NCI-H226 (cell line): ENCODE measurements around the gene RECQL5.
"Not testable (repeated sequence)": the region's sequence is repeated elsewhere in the genome, so short reads cannot be mapped to it uniquely, and the experiment has no call there.

ENCODE experiments used
- DNase-seq: peaks from one replicate; pipeline ENCODE4 v3.0.0-alpha.2; 2015

The RECQL5 gene

DNA sequence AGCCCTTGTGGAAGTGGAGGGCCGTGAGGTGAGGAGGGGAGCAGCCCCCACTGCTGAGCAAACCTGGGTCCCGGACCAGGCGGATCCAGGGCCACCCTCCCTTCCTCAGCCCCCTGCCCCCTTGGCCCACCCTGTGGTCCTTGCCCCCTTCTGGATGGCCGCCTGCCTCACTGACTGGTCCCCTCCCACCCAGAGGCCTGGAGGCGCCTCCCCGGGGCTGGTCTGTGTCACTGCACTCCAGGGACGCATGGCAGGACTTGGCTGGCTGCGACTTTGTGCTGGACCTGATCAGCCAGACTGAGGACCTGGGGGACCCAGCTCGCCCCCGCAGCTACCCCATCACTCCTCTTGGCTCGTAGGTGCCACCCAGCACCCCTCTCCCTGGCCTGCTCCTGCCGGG lies 52.9 kb downstream of the RECQL5 start:
- no peak for DNase-seq

DNA sequence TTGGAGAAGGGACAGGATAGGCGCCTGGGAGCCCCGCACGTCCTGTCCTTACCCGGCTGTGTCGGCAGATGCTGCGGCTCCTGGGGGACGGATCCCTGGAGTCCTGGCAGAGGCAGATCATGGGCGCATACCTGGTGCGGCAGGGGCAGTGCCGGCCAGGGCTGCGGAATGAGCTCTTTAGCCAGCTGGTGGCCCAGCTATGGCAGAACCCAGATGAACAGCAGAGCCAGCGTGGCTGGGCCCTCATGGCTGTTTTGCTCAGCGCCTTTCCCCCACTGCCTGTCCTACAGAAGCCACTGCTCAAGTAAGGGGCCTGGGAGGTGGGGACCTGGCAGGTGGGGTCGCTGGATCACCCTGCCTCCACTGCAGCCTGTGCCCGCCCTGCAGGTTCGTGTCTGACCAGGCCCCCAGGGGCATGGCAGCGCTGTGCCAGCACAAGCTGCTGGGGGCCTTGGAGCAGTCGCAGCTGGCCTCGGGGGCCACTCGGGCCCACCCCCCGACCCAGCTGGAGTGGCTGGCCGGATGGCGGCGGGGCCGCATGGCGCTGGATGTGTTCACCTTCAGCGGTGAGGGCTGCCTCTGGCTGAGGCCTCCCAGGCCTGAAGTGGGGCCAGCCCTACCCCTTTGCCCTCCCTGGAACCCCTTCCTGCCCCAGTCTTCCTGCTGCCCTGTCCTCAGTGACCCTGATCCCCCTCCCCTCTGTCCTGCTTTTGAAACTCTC lies 53.9 kb downstream of the RECQL5 start:
- DNase-seq, result no peak

DNA sequence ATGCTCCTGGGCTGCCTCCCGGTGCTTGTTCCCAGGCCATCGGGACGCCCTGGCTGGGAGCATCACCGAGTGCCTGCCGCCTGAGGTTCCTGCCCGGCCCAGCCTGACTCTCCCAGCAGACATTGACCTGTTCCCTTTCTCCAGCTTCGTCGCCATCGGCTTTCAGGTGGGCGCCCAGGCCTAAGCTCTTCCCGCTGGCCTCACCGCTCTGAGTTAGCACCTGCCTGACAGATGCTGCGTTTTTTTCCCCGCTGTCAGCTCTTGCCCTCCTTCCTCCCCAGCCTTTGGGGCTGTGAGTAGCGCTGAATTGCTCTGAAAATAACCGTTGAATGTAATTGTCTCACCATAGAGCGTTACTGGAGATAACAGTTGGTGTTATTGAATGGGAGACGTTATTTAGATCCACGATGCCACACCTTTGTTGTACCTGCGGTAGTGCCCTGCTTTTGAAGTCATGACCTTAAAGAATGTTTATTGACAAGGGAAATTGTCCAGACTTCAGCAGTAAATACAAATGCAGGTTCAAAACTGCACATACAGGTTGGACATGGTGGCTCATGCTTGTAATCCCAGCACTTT lies 55.0 kb downstream of the RECQL5 start:
- no peak for DNase-seq

DNA sequence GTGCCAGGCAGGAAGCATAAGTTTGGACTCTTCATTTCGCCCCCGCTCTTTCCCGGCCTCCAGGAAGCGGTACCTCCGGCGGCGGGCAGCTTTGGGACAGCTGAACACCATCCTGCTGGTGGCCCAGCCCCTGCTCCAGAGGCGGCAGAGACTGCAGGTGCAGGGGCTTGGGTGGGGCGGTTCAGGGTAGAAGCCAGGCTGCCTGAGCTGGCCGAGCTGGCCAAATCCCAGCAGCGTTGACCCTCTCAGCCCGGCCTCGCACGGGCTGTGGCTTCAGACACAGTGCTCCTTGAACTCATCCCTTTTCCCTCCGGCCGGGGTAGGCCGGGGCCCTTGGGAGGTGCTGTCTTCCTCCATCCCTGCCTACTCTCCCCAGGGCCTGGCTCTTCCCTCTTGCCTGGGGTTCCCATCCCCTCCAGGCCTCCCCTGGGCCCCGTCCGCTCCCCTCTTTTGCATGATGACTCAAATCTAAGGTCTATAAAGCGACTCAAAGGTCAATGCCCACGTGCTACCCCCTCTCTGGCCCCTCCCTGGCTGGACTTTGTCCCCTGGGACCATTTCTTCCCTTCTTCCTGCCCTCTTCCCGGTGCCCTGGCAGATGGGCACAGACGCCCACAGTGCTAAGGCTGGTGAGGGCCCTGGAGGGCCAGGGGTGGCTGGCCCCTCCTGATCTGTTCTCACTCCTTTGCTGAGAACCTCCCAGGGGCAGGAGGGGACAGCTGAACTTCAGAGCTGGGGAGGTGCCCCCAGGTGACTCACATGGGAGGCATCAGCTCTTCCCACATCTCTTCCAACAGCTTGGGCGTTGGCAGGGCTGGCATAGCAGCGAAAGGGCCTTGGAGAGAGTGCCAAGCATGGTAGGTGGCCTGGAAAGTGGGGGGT lies 56.6 kb downstream of the RECQL5 start:
- no peak for DNase-seq

DNA sequence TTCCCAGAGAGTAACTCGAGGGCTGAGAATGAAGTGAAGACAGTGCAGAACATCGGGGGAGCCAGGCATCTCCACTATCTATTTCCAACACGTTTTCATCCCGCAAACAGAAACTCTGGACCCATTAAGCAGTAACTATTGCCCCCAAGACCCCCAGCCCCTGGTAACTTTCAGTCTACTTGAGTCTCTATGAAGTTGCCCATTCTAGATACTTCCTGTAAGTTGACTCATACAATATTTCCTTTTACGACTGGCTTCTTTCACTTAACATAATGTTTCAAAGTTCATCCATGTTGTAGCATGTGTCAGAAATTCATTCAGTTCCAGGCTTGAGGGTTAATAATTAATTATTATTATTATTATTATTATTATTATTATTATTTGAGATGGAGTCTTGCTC lies 59.9 kb downstream of the RECQL5 start:
- no peak for DNase-seq

DNA sequence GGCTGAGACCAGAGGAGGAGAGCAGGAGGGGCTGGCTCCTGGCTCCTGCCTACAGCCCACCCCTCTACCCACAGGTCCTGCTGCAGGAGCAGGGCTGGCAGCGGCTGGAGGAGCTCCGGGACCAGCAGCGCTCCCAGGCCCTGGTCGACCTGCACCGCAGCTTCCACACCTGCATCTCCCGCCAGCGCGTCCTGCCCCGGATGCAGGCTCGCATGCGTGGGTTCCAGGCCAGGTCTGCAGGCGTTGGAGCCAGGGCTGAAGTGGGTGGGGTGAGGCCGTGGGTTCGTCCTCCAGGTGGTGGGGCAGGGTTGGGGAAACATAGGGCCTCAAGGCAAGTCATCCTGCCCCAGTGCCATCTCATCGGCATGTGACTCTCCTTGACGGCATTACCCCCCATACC lies 61.2 kb downstream of the RECQL5 start:
- no peak for DNase-seq

DNA sequence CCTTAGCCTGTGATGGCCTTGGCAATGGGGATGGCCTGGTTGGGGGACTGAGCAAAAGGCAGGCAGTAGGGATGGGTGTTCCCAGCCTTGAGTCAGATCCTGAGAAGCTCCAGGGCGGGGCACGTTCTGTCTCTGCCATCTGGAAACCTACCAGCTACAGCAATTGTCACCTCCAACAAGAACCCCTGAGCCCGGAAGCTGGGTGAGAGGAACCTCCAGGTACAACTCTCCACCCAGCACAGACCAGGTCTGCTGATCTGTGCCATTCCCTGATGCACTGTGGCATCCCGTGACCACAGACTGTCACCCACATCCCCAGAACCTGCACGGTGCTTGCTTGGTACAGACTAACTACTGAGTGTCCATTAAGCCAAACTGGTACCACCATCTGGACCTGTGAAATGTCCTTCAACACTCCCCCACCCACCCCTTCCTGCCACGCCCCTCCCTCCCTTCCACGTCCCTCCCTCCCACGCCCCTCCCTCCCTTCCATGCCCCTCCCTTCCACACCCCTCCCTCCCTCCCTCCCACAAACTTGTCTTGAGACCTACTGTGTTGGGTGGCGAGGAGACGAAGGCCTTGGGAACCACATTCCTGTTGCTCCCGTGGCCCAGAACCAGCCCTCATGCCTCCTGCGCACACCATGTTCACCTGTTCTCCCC lies 62.8 kb downstream of the RECQL5 start:
- no peak for DNase-seq

DNA sequence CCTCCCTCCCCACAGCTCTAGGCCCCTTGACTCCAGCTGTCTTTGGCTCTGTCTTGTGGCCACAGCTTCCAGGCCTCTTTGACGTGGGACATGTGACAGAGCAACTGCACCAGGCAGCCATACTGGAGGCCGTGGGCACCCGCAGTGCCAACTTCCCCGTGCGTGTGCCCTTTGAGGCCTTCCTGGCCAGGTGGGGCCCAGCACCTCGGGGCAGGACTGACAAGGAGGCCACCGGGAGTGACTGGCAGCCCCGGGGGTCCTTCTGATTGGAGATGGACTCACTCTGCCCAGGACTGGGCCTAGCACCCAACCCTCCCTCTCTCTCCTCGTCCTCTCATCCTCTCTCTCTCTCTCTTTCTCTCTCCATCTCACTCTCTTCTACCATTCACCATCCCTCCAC lies 63.8 kb downstream of the RECQL5 start:
- no peak for DNase-seq

DNA sequence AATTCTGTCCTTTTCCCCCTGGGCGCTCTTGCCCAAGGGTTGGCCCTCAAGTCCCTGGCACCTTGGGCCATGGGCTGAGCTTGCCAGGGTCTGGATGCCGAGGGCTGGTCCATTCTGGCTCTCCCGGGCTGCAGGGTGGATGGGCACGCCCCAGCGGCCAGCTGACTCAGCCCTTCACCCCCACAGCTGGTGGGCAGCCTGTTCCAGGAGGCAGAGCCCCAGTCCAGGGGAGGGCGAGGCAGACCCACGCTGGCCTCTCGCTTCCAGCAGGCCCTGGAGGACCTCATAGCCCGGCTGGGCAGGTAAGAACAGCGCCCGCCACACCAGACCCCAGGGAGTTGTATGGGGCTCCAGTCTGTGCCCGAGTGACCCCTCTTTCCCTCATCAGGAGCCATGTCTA lies 64.3 kb downstream of the RECQL5 start:
- no peak for DNase-seq

DNA sequence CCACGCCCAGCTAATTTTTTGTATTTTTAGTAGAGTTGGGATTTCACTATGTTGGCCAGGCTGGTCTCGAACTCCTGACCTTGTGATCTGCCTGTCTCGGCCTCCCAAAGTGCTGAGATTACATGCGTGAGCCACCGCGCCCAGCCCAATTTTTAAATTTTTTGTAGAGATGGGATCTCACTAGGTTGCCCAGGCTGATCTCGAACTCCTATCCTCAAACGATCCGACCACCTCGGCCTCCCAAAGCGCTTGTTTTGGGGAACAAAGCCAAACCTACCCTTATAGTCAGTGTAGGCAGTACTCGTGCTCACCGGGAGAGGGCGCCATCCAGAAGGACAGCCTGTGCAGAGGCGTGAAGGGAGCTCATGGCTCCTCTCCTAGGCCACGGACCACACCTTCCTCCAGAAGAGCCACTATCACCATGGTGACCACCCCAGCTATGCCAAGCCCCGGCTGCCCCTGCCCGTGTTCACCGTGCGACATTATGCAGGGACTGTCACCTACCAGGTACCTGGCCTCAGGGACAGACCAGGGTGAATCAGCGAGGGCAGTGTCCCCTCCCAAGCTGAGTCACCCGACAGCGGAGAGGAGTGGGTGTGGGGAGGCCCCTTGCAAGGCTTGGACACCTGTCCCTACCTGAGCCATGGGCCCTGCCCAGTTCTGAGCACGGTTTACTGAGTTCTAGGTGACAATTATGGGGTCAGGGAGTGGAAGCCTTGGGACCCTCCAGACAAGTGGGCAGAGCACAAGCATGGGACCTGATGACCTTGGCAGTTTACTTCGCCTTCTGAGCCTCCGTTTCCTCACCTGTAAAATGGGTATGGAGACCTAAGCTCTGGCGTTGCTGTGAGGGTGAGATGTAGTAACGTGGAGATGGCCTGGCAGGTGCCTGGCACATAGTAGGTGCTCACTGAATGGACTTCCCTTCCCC lies 65.6 kb downstream of the RECQL5 start:
- DNase-seq, result peak; percentile 24

DNA sequence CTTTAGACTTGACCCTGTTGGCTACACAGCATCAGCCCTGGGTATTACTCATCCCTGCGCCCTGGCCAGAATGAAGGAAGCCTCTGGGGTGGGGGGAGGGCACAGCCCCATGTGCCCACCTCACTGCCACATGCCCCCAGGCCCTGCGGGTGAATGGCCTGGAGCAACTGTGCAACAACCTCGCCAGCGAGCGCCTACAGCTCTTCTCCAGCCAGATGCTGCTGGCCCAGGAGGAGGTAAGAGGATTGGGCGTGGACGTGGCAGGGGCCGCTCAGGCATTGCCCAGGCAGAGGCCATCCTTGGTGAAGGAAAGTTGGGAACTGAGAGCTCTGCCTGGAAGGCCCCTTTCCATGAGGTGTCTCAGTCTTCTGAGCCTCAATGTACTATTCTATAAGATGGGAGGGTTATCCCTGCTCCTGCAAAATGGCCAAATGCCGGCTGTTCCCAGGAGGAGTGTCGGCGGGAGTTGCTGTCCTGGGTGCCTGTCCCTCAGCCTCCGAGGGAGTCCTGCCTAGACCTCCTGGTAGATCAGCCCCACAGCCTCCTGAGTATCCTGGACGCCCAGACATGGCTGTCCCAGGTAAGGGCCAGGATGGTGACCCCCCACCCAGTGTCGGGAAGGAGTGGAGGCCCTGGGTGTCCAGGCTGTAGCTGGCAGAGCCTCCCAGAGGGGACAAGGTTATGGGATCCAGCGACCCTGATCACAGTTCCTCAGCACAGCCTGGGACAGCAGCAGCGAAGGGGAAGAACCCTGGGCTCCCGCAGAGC lies 70.5 kb downstream of the RECQL5 start:
- no peak for DNase-seq

DNA sequence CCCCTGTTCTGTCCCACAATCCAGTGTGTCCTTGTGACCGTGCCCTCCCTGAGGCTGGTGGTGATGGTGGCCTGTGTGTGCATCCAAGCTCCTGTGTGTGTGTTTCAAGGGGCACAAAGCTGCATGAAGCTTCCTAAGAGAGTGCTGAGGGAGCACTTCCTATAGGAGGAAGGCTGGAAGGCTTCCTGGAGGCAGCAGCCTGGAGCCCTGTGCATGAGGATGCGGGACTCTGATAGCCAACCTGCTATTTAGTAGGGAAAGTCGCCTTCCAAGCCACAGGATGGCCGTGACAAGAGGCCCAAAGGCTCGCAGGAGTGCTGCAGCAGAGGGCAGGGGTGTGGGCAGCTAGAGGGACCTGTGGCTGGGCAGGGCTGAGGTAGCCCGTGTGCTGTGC lies 71.0 kb downstream of the RECQL5 start:
- DNase-seq, result no peak

DNA sequence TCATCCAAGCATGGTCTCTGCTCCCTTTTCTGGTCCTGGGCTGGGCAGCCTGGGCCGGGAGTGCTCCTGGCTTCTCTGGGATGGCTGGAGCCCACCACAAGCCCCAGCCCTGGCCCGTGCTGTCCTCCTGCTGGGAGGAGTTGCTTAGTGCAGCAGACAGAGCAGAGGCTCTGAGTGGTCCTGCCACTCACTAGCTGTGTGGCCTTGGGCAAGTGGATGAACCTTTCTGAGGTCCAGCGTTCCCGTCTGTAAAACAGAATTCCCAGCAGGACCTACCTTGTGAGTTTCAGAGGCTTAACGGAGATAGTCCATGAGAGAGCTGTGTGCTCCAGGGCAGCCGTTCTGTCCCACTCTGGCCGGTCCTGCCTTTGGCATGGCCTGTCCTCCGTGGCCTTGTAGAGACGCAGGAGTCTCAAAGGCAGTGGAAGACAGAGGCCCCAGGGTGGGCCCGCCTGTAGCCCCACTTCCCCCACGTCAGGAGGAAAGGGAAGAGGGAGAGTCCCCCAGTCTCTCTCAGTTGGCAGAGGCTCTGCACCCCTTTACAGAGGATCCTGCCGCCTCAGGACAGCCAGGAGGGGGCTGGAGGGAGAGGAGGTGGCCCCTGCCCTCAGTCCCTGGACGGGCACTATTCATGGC lies 71.6 kb downstream of the RECQL5 start:
- no peak for DNase-seq

DNA sequence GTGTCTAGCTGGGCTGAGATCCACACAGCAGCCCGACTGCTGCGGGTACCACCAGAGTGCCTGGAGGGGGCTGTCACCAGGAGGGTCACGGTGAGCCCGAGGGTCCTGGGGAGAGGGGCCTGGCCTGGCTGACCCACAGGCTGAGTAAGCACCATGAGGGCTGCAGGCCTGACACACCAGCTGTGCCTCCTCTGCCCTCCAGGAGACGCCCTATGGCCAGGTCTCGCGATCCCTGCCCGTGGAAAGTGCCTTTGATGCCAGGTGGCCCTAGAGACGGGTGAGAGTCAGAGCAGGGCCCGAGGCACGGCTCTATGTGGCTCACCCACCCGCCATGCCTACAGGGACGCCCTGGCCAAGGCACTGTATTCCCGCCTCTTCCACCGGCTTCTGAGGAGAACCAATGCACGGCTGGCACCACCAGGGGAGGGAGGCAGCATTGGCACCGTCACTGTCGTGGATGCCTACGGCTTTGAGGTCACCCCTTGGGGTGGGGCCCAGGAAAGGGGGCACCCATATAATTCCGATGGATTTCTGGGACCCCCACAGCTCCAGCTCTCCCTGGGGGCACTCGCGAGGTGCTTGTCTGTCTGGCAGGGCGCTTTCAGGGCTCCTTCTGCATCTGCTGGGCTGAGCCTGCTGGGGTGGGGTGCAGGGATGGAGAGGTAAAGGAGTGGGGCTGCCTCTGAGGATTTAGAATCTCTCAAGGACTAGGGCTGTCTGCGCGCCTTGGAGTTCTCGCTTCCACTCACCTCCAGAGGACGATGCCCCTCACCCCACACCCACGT lies 72.3 kb downstream of the RECQL5 start:
- DNase-seq, result no peak

DNA sequence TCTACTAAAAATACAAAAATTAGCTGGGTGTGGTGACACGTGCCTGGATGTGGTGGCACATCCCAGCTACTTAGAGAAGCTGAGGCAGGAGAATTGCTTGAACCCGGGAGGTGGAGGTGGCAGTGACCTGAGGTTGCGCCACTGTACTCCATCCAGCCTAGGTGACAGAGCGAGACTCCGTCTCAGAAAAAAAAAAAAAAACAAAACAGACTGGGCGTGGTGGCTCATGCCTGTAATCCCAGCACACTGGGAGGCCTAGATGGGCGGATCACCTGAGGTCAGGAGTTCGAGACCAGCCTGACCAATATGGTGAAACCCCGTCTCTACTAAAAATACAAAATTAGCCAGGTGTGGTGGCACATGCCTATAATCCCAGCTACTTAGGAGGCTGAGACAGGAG lies 73.5 kb downstream of the RECQL5 start:
- DNase-seq, result not testable (repeated sequence)

DNA sequence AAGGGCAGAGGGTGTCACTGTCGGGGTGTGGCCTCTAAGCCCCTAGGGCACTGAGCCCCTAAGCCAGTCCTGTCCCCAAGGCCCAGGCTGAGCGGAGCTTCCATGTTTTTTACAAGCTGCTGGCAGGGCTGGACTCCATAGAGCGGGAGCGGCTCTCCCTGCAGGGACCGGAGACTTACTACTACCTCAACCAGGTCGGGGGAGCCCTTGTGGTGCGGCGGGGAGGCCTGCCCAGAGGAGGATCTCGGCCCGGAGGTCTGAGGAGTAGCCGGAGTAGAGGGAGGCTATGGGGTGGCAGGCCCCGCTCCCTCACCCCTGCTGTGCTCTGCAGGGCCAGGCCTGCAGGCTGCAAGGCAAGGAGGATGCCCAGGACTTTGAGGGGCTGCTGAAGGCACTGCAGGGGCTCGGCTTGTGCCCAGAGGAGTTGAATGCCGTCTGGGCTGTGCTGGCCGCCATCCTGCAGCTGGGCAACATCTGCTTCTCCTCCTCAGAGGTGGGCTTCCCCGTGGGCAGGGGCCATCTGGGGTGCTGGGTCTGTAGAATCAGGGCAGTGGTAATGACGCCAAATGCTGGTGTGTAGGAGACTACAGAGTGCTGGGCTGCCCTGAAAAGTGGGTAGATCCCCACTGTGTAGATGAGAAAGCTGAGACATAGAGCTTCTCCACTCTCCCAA lies 74.5 kb downstream of the RECQL5 start:
- DNase-seq, result no peak

DNA sequence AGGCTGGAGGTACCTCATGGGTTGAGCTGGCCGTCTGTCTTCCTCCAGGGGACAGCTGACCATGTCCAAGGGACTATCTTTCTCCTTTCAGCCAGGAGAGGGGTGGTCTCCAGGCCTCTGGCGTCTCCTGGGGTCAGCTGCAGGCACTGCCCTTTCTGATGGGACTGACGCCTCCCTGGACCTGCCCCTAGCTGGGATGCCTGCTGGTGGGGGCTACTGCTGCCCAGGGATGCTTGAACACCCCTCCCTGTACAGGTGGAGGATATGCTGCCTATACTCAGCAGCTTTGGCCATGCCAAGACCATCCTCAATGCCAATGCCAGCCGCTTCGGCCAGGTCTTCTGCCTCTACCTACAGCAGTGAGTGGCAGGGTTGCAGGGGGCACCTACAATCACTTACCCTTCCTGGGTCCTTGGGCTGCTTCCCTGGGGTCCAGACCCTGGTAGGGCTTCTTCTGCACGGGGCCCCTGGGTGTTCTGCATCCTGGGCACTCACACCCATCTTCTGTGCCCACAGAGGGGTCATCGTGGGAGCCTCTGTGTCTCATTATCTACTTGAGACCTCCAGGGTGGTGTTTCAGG lies 75.1 kb downstream of the RECQL5 start:
- DNase-seq, result no peak

DNA sequence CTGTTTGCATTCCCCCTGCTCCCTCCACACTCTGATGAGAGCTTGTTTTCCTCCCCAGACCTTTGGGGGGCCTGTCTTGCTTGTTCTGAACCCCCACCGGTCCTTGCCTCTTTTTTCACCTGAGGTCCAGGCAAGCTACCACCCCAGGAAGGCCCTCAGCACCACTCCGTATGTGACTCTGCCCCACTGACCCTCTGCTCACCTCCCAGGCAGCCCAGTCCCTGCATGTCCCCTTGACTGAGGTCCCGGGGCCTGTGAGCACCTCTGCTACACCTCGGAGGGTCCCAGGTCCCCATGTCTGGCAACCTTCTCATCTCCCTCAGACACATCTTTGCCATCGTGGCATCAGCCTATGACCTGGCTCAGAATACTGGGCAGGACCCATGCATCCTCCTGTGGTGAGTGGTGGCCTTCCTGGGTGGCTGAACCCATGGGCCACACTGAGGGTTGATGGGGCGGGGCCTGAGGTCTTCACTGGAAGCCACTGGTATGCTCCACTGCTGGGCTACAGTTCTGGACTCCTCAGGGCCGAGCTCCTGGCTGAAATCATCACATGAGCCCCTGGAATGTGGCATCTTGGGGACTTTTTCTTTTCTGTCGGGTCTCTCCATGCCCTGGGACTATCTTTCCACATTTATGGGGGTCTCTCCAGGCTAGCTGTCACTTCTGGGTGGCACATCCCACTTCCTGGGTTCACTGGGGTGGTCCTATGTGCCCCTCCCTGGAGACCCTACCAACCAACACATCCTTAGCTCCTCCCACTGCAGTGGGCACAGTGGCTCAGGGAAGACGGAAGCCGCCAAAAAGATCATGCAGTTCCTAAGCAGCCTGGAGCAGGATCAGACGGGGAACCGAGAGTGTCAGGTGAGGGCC lies 75.9 kb downstream of the RECQL5 start:
- no peak for DNase-seq
